NCI-H510A treated with DMSO at 0.1 percent for 48 hours (cell line): ENCODE results near the gene AGAP3.
A peak's percentile ranks its signal among the peaks of the same experiment; 100 is the strongest.

Experiments
- DNase-seq: peaks from one replicate; lab custom pipeline; 2025; lab: John Stamatoyannopoulos, UW

The AGAP3 gene

DNA sequence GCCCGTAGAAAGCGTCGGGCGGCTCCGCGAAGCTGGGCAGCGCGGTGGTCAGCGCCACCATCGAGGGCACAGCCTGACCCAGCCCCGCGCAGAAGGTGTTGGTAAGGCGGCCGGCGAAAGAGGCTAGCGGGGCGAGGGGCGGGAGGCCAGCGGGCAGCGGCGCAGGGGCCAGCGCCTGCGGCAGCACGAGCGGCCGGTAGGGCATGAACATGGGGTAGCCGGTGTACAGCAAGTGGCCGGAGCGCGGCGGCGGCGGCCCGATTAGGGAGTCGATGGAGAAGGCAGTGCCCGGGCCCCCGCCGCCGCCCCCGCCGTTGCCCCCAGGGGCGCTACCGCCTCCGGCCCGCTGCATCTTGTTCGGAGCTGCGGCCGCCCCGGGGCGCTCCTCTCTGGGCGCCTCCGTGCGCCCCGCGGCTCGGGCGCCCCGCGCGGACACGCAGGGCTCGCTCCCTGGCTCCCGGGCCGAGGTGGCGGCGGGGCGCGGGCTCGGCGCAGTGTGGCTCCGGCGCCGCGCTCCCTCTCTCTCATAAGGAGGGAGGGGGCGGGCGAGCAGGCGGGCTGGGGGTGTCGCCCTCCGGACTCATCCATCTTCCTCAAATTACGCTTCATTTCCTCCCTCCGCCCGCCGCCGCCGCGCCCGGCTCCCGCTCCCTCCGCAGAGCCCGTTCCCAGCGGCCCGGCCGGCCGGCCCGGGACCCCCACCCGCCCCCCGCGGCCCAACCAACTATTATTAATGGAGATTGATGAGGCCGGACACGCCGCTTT is 81.1 kb downstream of the AGAP3 start, which contains the start of gene GBX1:
TSS of gene GBX1 (minus strand) at position 498 of the 765 bp plus-strand sequence. CDS start at position 352, 146 bp downstream.
- DNase-seq: no peak

DNA sequence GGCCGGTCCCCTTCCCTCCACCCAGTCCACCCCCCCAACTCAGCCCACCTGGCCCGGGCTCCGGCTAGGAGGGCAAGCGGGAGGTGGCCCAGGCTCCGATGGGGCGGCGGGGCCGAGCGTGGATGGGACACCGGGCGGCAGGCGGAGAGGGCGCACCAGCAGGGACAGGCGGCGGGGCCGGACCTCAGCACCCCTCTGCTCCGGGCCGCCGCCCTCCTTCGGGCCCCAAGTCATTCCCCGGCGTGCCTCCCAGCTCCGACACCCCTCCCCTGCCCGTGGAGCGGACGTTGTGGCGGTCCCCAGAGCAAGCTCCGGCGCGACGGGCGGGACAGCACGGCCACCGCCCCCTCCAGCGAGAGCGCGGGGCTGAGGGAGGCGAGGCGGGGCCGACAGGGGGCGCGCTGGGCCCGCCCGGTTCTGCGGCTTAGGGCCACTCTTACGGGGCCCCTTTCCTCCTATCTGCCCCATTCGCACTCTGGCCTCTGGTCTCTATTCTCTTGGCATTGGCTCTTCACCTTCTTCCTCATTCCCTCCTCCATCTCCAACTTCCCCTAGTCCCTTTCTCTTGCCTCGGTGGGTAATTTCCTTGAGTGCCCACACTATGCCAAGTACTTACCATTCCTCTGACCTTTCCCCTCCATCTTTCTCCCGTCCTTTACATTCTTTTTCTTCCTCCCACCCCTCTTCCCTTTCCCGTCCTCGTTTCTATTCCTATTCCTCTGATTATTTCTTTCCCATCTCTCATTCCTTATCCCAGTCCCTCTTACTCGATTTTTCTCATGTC is 81.9 kb downstream of the AGAP3 start:
- peak; percentile 12 for DNase-seq

GRCh38 chr7:151168787-151169162 is 82.5 kb downstream of the AGAP3 start:
- no peak for DNase-seq

- DNase-seq: peak; percentile 45
Measured at GRCh38 chr7:151172273-151173141, 86.2 kb downstream of the AGAP3 start.

- DNase-seq: no peak
Measured at GRCh38 chr7:151173386-151174245, 87.3 kb downstream of the AGAP3 start.

DNA sequence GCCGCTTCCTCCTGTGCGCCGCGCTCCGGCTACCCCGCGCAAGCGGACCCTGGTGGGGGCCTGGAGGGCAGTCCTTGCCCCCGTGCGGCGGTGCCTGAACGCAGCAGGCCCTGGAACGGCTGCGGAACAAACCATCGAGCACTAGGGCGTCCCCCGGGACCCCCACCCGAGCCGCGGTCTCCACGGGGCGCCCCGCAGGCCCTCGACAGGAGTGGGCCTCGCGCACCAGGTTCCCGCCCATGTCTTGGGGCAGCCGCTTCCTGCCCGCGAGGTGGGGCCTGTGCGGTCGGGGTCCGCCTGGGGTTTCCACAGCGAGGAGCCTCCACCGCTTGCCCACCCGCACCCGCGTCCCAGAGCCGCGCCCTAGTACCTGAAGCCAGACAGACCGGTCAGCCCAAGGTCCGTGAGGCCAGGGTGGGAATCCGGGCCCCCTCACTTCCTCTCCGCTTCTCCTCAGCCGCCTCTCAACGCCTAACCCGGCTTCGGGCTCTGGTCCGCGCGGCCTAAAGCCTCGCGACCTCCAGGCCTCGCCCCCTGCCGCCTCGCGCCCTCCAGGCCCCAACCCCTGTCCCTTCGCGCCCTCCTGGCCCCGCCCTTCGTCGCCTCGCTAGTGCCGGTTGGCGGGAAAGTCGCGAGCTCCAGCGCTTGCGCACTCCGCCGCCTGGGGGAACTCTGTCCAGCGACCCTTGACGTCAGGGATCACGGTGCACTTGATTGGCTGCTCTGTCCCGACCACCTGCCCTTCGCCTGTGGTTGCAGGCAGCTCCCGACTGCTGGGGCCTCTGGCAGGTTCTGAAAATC is 88.2 kb downstream of the AGAP3 start:
- DNase-seq: no peak

- no peak for DNase-seq
Measured at GRCh38 chr7:151175047-151175792, 88.9 kb downstream of the AGAP3 start.

GRCh38 chr7:151175793-151176311 is 89.6 kb downstream of the AGAP3 start:
- no peak for DNase-seq

GRCh38 chr7:151176401-151176800 is 90.1 kb downstream of the AGAP3 start:
- no peak for DNase-seq

DNA sequence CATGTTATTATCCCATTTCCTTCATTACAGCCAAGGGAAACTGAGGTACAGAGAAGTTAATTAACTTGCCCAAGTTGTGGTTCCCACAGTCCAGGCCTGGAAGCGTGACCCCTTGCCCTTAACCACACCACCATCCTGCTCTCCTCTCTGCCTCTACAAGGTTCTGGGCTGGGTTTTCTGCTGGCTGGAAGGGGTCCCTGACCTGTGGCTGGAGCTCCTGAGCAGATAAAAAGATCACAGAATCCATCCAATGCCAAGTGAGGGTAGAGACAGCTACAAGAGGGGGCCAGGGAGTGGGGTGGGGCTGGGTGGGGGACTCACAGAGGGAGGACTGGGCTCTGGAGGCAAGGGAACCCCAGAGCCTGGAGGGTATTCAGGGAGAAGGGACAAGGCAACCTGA is 91.0 kb downstream of the AGAP3 start:
- DNase-seq: no peak

GRCh38 chr7:151178236-151178635 is 92.0 kb downstream of the AGAP3 start:
- no peak for DNase-seq

- no peak for DNase-seq
Measured at GRCh38 chr7:151178831-151179230, 92.6 kb downstream of the AGAP3 start.

GRCh38 chr7:151179287-151179860 is 93.1 kb downstream of the AGAP3 start:
- no peak for DNase-seq

GRCh38 chr7:151179946-151180345 is 93.7 kb downstream of the AGAP3 start:
- DNase-seq: no peak

GRCh38 chr7:151181011-151181431 is 94.7 kb downstream of the AGAP3 start:
- no peak for DNase-seq

- no peak for DNase-seq
Measured at GRCh38 chr7:151185762-151186639, 99.7 kb downstream of the AGAP3 start.

GRCh38 chr7:151186640-151187408 is 100.5 kb downstream of the AGAP3 start, which contains the start of gene ASB10:
Gene ASB10 (minus strand): TSS chr7:151187250. CDS start chr7:151187130, 120 bp downstream.
- no peak for DNase-seq
